Right lobe of liver (tissue), 4 donors: Measurements from ENCODE around the gene UBA52.
"Not testable (repeated sequence)": the region's sequence is repeated elsewhere in the genome, so short reads cannot be mapped to it uniquely, and the experiment has no call there.

ENCODE experiments used
- CTCF ChIP-seq, 4 donors: fragments of 200-600 bp in 3 of 4; fragments of 450-650 bp in 1 of 4; IDR thresholded peaks; one replicate each; pipeline versions ENCODE4 v1.5.1 to v1.8.0; 2016 to 2022; ENCODE audit warnings: antibody characterized with exemption in 4 of 4, mild to moderate bottlenecking in 2 of 4
- POLR2A ChIP-seq: fragments of 450-650 bp; IDR thresholded peaks from one replicate; pipeline ENCODE4 v1.6.1; 2017; ENCODE audit warnings: antibody characterized with exemption, mild to moderate bottlenecking
- donor health status: DM: no; HTN: no; CAD: no.
- donor health status: DM: no; HTN: no; CAD: no.
- donor health status: DM: no; HTN: yes; CAD: no.

GRCh38 chr19:18600692-18601397, 29.2 kb downstream of the UBA52 start:
- TF ChIP-seq CTCF (IDR thresholded peaks at IDR 0.05); POLR2A: not testable (repeated sequence)
